Calu3 (cell line): ENCODE data around the gene TM4SF4. TPM values are rescaled to one million over a fixed set of nuclear protein-coding genes. Genes with fewer than 3 reads are reported as not detected.
A peak's percentile ranks its signal among the peaks of the same experiment; 100 is the strongest.

Experiments
- BruUV-seq: library from RNA; stranded (reverse); fragments of 400-500 nt; replicated peaks from 2 replicates; lab custom pipeline; 2021; lab: Mats Ljungman, UMichigan
- CTCF ChIA-PET: fragments of 300-600 bp; sonication (Branson Sonifier 250); formaldehyde crosslinking; loops from one replicate; lab custom pipeline; 2022; ENCODE audit warnings: antibody characterized with exemption; lab: Charles Lee
- DNase-seq: peaks from one replicate; pipeline ENCODE4 v3.0.0; 2022
- H3K27ac Mint-ChIP-seq: one replicate; pipeline ENCODE4 v1.8.0; 2022; ENCODE audit warnings: mixed read lengths; ENCODE audit not compliant: unreplicated experiment
- H3K27me3 Mint-ChIP-seq: one replicate; pipeline ENCODE4 v1.8.0; 2022; ENCODE audit warnings: mixed read lengths; ENCODE audit not compliant: unreplicated experiment
- H3K36me3 Mint-ChIP-seq: one replicate; pipeline ENCODE4 v1.8.0; 2022; ENCODE audit warnings: mild to moderate bottlenecking, moderate library complexity, mixed read lengths; ENCODE audit not compliant: insufficient read depth, unreplicated experiment
- H3K4me1 Mint-ChIP-seq: one replicate; pipeline ENCODE4 v1.8.0; 2022; ENCODE audit warnings: mild to moderate bottlenecking, low read depth, mixed read lengths; ENCODE audit not compliant: unreplicated experiment
- H3K4me3 Mint-ChIP-seq: one replicate; pipeline ENCODE4 v1.8.0; 2022; ENCODE audit warnings: mild to moderate bottlenecking, low read depth, moderate library complexity, mixed read lengths; ENCODE audit not compliant: unreplicated experiment
- H3K9me3 Mint-ChIP-seq: one replicate; pipeline ENCODE4 v1.8.0; 2022; ENCODE audit warnings: low read depth, mixed read lengths; ENCODE audit not compliant: unreplicated experiment
- CTCF ChIP-seq: fragments of 200-600 bp; IDR thresholded peaks from one replicate; pipeline ENCODE4 v1.8.0; 2022; ENCODE audit warnings: antibody characterized with exemption; ENCODE audit not compliant: unreplicated experiment
- intact Hi-C: fragments of 100-400 bp; cut with micrococcal nuclease; formaldehyde crosslinking; loops from one replicate; pipeline ENCODE4 v1.10.0; 2022; ENCODE audit not compliant: unreplicated experiment
- total RNA-seq: library from RNA; stranded (reverse); gene quantifications from 2 replicates; pipeline ENCODE4 v1.2.3, GENCODE V29; 2022

TM4SF4 gene
- total RNA-seq, 1 experiment from 2014 or later = 257 TPM

- no peak for DNase-seq
- no TSS peak for BruUV-seq
- Mint-ChIP-seq H3K9me3 (no peaks in the 10 kb centered on the region), H3K4me1 (peaks cover 12% of the 10 kb centered on the region), H3K4me3 (no peak overlapping the region), H3K27me3 (no peaks in the 10 kb centered on the region), H3K27ac (no peak overlapping the region), H3K36me3 (peaks cover 73% of the 10 kb centered on the region)
- no peak for TF ChIP-seq CTCF
- intact Hi-C loops = no loop called here
- CTCF ChIA-PET = interaction anchor here (0.5 to 0.6 kb wide), 3 partner anchors 99 to 296 kb away, joined by 3 to 5 read pairs (median 4); no protein-coding TSS in a partner anchor
Observed at GRCh38 chr3:149519912-149520311, 45.4 kb downstream of the TM4SF4 start.

GRCh38 chr3:149523512-149524299 lies 49.2 kb downstream of the TM4SF4 start:
- intact Hi-C loops = no loop called here
- TF ChIP-seq CTCF = no peak
- no peaks in the 10 kb centered on the region for H3K27me3 Mint-ChIP-seq
- H3K27ac Mint-ChIP-seq = peak overlapping the region; percentile 48
- no peaks in the 10 kb centered on the region for H3K9me3 Mint-ChIP-seq
- peaks cover 28% of the 10 kb centered on the region for H3K4me1 Mint-ChIP-seq
- CTCF ChIA-PET = interaction anchor here (0.7 kb wide), 1 partner anchor 10 kb away, joined by 3 read pairs; no protein-coding TSS in a partner anchor
- no peak for DNase-seq
- TSS peak; percentile 0 for BruUV-seq
- no peak overlapping the region for H3K4me3 Mint-ChIP-seq
- peaks cover 92% of the 10 kb centered on the region for H3K36me3 Mint-ChIP-seq

GRCh38 chr3:149527531-149528339 lies 53.2 kb downstream of the TM4SF4 start:
- no peak for TF ChIP-seq CTCF
- Mint-ChIP-seq H3K4me3 (no peak overlapping the region), H3K9me3 (no peaks in the 10 kb centered on the region), H3K36me3 (peaks cover 86% of the 10 kb centered on the region), H3K4me1 (peaks cover 32% of the 10 kb centered on the region), H3K27me3 (no peaks in the 10 kb centered on the region), H3K27ac (peak overlapping the region; percentile 75)
- no TSS peak for BruUV-seq
- DNase-seq = no peak
- intact Hi-C loops = no loop called here
- CTCF ChIA-PET = interaction anchor here (0.8 to 1.5 kb wide), 3 partner anchors 13 to 224 kb away, joined by 3 to 7 read pairs (median 5); partner anchors contain the start of gene COMMD2

GRCh38 chr3:149528340-149528650 lies 53.8 kb downstream of the TM4SF4 start:
- intact Hi-C loops = no loop called here
- no peak for TF ChIP-seq CTCF
- DNase-seq = no peak
- Mint-ChIP-seq H3K9me3 (no peaks in the 10 kb centered on the region), H3K36me3 (peaks cover 86% of the 10 kb centered on the region), H3K27me3 (no peaks in the 10 kb centered on the region), H3K4me1 (peaks cover 38% of the 10 kb centered on the region), H3K4me3 (no peak overlapping the region), H3K27ac (peak overlapping the region; percentile 75)
- CTCF ChIA-PET = interaction anchor here (0.8 to 1.5 kb wide), 2 partner anchors 14 to 224 kb away, joined by 5 to 7 read pairs; partner anchors contain the start of gene COMMD2
- no TSS peak for BruUV-seq
